ENCODE data around the gene PAX3.

Gene PAX3

GRCh38 chr2:222333397-222333796, 34.6 kb upstream of the PAX3 start:
- TF ChIP-seq CTCF (IDR thresholded peaks at IDR 0.05; ENCODE audit: borderline replicate concordance, control extremely low read depth, extremely low read depth, insufficient read depth, missing control alignments): no peak
- in situ Hi-C loops (cut with MboI; ENCODE audit: low sequenced_read_pairs, unreplicated experiment): no loop called here
- no peak for DNase-seq (ENCODE audit: low spot score)

GRCh38 chr2:222332116-222332515, 33.3 kb upstream of the PAX3 start:
- in situ Hi-C loops (cut with MboI; ENCODE audit: low sequenced_read_pairs, unreplicated experiment): no loop called here
- DNase-seq (ENCODE audit: low spot score): no peak
- no peak for TF ChIP-seq CTCF (IDR thresholded peaks at IDR 0.05; ENCODE audit: borderline replicate concordance, control extremely low read depth, extremely low read depth, insufficient read depth, missing control alignments)

GRCh38 chr2:222330910-222331309, 32.1 kb upstream of the PAX3 start:
- TF ChIP-seq CTCF (IDR thresholded peaks at IDR 0.05; ENCODE audit: borderline replicate concordance, control extremely low read depth, extremely low read depth, insufficient read depth, missing control alignments): no peak
- DNase-seq (ENCODE audit: low spot score): no peak
- in situ Hi-C loops (cut with MboI; ENCODE audit: low sequenced_read_pairs, unreplicated experiment): no loop called here

- in situ Hi-C loops (cut with MboI; ENCODE audit: low sequenced_read_pairs, unreplicated experiment): loop anchor here (10.0 kb wide), 1 partner anchor 103 kb away; the partner anchor contains the start of gene SGPP2
- DNase-seq (ENCODE audit: low spot score): peak; percentile 35
- TF ChIP-seq CTCF (IDR thresholded peaks at IDR 0.05; ENCODE audit: borderline replicate concordance, control extremely low read depth, extremely low read depth, insufficient read depth, missing control alignments): no peak
These were observed 23.4 kb upstream of the PAX3 start for GRCh38 chr2:222322236-222322635.

- DNase-seq (ENCODE audit: low spot score): peak; percentile 30
- in situ Hi-C loops (cut with MboI; ENCODE audit: low sequenced_read_pairs, unreplicated experiment): loop anchor here (10.0 kb wide), 1 partner anchor 104 kb away; the partner anchor contains the start of gene SGPP2
- TF ChIP-seq CTCF (IDR thresholded peaks at IDR 0.05; ENCODE audit: borderline replicate concordance, control extremely low read depth, extremely low read depth, insufficient read depth, missing control alignments): no peak
These were observed 21.9 kb upstream of the PAX3 start for GRCh38 chr2:222320436-222321395.

GRCh38 chr2:222319586-222320435, 21.0 kb upstream of the PAX3 start:
- peak; percentile 77 for DNase-seq (ENCODE audit: low spot score)
- peak; percentile 8 for TF ChIP-seq CTCF (IDR thresholded peaks at IDR 0.05; ENCODE audit: borderline replicate concordance, control extremely low read depth, extremely low read depth, insufficient read depth, missing control alignments)

More at GRCh38 chr2:222319586-222320435, 21.0 kb upstream of the PAX3 start:
- in situ Hi-C loops (cut with MboI; ENCODE audit: low sequenced_read_pairs, unreplicated experiment): loop anchor here (5.0 to 10.0 kb wide), 3 partner anchors 105 to 265 kb away; partner anchors contain the start of gene SGPP2

All from GM13976 (cell line).